ENCODE measurements around the gene ZKSCAN8.

GRCh38 chr6:28208111-28208659 lies 66.5 kb downstream of the ZKSCAN8 start:
- no peak for TF ChIP-seq CTCF (conservative IDR thresholded peaks at IDR 0.05; ENCODE audit: low read length)
- no peak for TF ChIP-seq EZH2phosphoT487 (IDR thresholded peaks at IDR 0.05; ENCODE audit: borderline replicate concordance, low read depth, low read length)

All from OCI-LY7 (cell line).